GM21723 (cell line): ENCODE results near the gene ARHGAP8.
"Not testable (repeated sequence)": the region's sequence is repeated elsewhere in the genome, so short reads cannot be mapped to it uniquely, and the experiment has no call there.

Experiments used
- ATAC-seq: cut with Tn5 transposase; IDR thresholded peaks from one replicate; pipeline ENCODE4 v1.9.1; 2021; ENCODE audit warnings: mild to moderate bottlenecking, moderate library complexity; ENCODE audit not compliant: unreplicated experiment

Gene ARHGAP8

DNA sequence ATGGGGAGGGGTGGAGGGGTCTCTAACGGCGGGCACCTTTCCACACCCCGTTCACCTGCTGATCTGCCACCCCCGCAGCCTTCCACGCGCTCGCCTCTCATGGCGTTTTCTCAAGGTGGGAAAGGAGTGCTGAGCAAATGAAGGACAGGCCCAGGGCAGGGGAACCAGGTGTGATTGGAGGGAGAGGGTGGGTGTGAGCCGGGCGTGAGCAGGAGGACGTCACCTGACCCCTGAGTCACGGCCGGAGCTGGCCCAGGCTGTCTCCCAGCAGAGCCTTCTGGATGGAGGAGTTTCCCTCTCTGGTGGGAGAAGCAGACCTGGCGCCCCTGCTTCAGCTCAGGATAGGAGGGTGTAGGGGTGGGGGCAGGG lies 14.0 kb upstream of the ARHGAP8 start:
- ATAC-seq, result no peak

DNA sequence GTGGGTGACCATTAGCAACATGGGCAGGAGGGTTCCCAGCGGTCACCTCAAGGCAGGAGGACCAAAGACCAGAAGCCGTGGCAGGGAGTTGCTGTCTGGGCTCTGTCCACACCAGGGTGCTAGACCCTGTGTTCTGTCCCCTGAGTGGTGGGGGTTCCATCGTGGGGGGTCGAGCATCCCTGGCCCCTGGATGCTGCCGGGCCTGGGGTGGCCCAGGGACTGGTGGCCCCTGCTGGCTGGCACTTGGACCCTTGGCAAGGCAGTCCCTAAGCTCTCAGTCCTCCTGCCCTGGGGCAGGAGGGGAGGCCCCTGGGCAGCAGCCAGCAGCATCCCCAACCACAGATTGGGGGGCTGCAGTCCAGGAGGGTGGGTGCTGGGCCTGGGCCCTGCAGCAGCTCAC lies 13.4 kb upstream of the ARHGAP8 start:
- no peak for ATAC-seq

DNA sequence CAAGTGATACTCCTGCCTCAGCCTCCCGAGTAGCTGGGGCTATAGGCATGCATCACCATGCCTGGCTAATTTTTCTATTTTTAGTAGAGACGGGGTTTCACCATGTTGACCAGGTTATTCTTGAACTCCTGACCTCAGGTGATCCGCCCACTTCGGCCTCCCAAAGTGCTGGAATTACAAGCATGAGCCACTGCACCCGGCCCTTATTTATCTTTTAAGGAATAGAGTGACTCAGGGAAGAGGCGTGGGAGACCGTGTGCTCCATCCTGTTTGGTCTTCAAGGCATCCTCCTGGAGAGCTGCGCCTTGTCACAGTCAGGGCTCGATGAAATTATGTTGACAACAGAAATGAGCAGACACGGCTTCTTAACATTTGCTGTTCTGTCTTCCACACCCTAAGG lies 12.7 kb upstream of the ARHGAP8 start:
- ATAC-seq, result not testable (repeated sequence)

DNA sequence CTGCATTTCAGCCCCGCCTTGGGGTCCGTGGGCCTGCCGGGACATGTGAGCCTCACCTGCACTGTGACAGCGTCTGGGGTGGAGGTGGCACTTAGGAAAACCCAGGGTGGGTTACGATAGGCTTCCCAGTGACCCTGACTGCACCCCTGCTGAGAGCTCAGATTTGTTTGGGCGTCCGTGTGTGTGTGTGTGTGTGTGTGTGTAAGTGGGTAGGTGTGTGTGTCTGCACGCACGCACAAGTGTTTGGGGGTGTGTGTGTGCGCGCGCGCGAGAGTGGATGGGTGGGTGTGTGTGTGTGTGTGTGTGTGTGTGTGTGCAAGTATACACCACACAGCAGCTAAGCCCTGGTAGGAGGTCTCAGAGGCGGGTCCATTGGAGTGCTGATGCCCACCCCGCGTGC lies 12.1 kb upstream of the ARHGAP8 start:
- no peak for ATAC-seq

DNA sequence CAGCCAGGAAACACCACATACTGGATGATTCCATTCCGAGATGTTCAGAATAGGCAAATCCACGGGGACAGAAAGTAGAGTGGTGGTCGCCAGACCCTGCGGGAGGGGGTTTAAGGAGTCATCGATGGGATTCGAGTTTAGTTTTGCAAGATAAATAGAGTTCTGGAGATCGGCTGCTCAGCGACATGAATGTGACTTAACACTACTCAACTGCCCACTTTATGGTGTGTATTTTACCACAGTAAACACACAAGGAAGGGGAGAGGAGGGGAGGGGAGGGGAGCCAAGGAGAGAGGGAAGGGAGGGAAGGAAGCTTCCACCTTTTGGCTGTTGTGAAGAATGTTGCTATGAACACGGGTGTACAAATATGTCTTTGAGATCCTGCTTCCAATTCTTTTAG lies 10.4 kb upstream of the ARHGAP8 start:
- no peak for ATAC-seq

DNA sequence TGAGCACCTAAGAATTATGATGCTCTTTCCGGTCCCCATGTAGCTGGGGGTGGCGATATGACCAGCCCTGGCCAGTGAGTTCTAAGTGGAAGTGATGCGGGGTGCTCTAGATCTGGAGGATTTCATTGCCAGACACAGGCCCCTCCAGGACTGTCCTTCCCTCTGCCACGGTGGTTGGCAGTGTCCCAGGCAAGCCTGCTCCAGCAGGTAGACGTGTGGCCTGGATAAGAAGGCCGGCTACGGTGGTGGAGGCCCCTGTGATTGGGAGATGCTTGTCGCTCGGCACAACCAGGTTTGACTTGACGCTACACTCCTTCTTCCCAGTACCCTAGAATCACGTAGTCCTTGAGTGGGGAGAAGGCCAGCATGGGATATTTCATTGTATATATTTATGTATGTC lies 9.1 kb upstream of the ARHGAP8 start:
- no peak for ATAC-seq

DNA sequence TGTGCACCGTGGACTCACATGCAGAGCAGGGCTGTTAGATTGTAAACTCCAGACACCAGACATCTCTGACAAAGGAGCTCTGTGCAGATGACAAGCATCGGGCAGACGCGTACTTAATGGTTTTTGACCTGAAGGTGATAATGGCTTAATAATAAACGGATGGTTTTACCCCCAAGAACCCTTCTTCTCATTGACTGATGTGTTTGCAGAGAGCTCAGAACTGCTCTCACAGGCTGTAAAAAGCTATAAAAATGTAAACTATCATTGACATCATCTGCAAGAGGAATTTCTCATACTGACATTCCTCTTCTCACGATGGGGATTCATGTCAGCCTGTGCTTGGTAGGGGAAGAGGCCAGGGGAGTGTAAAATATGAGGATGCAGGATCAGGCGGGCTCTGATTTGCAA lies 8.6 kb upstream of the ARHGAP8 start:
- ATAC-seq, result no peak

DNA sequence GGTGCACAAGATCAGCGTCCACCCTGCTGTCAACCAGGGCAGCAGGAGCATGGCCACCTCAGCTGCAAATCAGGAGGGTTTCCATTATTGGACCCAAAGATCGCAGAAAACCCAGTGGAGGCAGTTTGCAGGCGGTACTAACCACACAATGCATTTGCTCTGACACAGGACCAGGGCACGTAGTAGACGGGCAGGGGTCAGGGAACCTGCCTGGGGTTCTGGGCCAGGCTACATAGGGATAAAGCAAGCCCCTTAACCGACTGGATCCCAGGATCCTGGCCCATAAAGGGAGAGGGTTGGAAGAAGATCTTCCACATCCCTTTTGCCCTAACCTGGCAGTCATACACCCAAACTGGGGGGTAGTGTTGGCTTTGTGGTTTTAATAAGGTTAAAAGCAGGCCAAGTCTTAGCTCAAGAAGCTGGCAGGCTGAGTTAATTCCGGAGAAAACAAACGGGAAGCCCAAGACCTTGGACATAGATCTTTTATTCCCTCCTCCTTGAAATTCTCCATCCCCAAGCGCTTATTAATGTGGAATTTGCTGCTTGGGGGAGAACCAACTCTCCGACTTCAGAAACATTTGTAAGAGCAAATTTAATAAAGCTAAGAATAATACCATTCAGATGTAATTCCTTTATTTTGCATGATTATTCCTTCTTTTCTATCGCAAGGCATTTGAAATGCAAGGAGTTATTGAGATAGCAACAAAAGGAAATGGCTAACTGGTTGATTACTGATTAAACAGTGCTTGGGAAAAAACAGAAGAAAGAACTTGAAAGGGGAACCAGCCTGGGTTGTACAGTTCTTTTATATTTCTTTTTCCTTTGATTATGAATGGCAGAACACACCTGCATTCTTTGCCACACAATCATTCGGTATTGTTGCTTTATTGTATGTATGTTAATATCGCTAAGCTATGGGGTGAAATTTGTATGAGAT lies 6.3 kb upstream of the ARHGAP8 start:
- no peak for ATAC-seq

DNA sequence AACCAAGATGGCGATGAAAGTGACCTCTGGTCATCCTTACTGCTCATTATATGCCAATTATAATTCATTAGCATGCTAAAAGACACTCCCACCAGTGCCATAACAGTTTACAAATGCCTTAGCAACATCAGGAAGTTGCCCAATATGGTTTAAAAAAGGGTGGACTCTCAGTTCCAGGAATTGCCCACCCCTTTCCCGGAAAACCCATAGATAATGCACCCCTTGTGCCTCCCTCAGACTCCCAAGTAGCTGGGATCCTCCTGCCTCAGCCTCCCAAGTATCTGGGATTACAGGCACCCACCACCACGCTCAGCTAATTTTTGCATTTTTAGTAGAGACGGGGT lies 4.6 kb upstream of the ARHGAP8 start:
- not testable (repeated sequence) for ATAC-seq

DNA sequence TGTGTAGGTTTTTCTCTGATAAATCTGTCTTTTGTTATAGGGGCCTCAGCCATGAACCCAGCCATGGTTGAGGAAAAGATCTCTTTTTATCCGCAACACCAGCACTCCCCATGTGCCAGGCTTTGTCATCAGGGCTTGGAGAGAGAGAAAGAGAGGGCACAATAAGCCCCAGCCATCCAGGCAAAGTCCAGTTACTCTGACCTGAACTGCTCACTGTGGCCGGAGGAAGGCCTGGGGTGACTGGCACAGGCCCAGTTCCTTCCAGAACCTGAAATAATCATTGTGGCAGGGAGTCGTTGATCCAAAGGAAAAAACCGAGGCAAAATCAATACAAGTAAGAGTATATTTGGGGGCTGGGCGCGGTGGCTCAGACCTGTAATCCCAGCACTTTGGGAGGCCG lies 3.9 kb upstream of the ARHGAP8 start:
- no peak for ATAC-seq

DNA sequence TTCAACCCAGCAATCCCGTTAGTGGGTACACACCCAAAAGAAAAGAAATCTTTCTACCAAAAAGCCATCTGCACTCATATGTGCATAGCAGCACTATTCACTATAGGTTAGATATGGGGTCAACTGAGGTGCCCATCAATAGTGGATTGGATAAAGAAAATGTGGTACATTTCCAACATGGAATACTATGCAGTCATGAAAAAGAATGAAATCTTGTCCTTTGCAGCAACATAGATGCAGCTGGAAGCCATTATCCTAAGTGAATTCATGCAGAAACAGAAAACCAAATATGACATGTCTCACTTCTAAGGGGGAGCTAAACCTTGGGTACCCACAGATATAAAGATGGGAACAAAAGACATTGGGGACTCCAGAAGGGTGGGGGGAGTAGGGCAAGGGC lies 1.9 kb upstream of the ARHGAP8 start:
- no peak for ATAC-seq

DNA sequence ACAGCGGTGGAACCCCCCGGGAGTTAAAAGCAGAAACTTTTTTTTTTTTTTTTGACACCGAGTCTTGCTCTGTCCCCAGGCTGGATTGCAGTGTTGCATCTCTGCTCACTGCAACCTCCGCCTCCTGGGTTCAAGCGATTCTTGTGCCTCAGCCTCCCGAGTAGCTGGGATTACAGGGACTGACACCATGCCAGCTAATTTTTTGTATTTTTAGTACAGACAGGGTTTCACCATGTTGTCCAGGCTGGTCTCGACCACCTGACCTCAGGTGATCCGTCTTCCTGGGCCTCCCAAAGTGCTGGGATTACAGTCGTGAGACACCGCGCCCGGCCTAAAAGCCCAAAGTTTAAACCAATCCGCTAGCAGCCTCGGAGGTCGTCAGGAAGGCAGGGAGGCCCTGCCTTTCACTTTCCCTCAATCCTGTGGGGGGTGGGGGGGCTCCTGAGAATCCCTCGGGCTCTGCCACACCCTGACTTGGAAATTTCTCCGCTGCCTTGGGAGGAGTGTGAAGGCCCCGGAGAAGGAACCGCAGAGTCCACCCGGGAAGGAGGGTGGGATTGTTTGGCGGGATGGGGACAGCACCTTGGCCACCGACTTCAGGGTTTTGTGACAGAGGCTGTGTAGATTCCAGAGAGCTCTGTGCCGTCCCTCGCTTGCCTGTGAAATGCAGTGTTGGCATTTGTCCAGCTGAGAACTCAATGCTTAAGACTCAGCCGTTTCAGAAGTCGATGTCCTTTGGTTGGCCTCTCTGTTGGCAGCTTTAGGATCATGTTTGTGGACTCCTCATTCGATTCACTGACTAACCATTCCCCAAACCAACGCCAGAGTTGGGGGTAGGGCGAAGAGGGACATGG lies 1.0 kb downstream of the ARHGAP8 start:
- no peak for ATAC-seq

DNA sequence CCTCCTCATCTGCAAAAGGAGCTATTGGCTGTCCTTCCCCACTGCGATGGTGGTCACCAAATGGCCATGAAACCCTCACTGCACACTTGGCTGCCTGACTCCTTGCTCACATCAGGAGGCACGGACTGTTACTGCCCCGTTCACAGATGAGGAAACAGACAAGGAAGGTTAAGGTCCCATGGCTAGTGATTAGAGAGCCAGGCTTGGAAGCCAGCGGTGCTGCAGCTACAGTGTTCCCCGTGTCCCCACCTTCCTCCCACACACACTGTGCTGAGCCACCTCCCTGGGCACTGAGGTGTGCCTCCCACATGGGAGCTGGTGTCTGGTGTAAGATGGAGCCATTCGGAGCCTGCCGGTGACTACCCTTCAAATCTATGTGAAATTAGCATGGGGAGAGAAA lies 2.6 kb downstream of the ARHGAP8 start:
- ATAC-seq, result no peak

DNA sequence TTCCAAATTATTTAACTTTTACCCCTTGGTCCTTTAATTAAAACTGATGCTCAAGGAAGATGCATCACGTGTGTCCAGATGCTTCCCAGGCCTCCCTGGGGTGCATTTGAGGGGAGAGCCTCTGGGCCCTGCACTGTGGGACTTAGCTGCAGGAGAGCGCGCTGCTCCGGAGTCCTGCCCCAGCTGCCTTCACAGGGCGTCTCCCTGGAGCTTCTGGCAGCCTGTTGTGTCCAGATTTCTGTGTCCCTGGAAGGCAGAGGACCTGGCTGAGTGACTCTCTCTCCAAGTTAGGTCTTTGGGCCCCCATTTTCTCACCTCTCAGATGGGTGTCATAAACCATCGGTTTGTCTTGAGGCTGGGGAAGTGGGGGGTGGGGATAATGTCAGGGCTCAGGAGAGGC lies 3.0 kb downstream of the ARHGAP8 start:
- ATAC-seq, result no peak

DNA sequence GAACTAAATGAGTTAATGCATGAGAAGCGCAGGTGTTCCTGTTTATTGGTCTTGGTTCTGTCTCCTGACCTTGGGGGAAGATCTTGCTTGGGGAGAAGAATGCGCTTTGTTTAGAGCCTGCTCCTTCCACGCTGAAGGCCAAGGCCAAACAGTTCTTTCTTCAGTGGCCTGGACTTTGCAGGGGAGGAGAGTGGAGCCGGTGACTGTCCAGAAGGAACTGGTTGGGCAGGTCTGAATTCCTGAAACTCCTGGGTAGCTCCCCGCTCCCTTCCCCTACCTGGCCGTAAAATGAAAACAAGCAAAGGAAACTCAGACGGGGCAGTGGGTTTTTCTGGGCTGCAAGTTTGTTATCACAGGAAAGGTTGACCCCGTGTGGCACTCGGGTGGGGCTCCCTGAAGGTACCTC lies 3.6 kb downstream of the ARHGAP8 start:
- ATAC-seq, result no peak

DNA sequence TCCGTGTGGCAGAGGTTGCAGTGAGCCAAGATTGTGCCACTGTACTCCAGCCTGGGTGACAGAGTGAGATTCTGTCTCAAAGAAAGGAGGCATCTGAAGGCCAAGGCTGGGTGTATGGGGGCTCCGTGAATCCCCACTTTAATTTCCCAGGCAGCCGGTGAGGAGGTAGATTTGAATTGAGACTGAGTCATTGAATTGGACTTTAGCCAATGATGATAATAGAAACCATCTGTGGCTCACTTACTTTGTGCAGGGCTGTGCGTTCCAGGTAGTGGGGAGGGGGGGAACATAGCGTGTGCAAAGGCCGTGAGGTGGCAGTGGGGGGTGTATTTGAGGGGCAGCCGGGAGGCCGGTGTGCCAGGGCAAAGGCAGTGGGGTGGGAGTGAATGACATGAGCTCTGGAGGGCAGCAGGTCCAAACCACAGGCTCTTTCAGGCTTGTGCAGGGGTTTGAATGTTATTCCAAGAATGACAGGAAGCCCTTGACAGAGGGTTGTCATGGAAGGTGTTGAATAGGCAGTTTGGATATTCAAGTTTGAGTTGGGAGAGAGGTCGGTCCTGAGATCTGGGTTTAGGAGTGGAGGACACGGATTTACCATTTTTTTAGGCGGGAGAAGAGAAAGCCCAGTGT lies 6.1 kb downstream of the ARHGAP8 start:
- no peak for ATAC-seq

DNA sequence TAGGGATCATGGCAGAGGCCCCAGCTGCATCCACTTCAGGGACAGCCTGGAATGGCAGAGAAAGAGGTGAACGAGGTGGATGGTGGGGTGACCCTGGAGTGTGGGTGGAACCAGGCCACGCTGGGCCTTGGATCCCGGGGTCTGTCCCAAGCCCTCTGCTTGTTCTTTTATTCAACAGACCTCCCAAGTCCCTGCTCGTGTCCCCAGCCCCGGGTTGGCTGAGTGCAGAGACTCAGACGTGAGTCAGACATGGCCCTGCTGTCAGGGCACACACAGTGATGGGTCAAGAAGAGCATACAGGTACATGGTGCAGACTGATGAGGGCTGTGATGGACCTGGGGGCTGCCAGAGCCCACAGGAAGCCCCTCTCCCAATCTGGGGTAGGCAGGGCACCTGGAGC lies 6.6 kb downstream of the ARHGAP8 start:
- ATAC-seq, result no peak

DNA sequence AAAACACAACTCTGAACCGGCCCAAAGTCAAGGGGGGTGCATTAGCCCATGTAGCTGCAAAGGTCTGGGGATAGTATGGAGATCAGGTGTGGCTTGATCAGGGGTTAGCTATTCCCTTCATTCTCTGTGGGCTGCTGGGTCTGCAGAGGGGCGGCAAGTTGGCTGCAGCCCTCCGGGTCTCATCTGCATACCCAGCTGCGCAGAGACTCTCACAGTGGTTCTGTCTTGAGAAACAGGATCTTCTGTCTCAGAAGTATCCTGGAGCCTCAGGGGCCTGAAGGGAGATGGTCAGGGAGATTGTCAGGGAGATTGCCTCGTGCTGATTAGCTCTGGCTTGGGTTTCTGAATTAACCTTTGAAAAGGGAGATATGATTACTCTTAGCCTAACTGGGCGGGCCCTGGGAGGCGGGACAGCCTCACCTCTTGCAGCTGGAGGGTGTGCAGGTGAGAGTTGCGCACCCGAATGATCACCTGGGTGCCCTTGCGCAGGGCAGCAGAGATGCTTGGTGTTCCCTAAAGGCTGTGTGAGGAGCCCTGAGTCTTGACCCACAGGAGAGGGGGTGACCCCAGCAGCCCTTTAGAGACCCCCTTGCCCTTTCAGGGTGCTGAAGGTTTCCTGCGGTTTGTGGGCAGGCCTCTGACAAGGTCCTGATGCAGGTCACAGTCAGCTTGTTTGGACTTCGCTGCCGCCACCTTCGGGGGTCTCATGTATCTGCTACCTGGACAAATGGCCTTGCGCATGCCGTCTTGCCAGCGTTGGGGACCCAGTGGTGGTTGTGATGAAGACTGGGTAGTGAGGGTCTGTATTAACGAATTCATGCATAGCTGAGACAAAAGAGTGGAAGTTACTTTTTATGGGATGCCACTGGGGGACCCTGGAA lies 7.3 kb downstream of the ARHGAP8 start:
- no peak for ATAC-seq

DNA sequence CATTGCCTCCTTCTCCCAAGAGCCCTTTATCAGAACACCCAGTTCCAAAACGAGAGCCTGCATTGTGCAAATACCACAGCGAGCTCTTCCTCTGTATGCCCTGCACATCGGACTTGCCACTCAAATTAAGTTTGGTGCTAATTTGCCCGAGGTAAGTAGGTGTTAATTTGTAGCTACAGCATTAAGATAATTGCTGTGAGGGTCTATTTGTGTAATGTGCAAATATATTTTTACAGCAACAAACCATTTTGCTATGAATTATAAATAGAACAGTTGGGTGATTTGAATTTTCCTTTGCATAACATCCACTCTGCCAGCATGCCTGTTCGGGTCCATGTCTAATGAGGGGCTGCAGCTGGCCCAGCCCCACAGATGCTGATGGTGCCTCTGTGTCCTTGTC lies 8.1 kb downstream of the ARHGAP8 start:
- no peak for ATAC-seq

DNA sequence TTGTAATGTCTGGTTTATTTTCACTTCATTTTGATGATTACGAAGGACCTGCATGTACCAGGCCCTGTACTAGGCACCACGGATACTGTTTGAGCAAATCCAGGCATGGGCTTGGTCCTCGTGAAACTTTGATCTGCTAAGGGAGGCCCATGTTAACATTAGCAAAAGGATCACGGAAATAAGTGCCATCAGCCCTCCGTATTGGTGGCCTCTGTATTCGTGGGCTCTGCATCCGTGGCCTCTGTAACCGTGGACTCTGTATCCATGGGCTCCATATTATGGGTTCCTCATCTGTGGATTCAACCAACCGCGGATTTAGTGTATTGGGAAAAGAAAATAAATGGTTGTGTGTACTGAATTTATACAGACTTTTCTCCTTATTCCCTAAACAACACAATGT lies 8.7 kb downstream of the ARHGAP8 start:
- no peak for ATAC-seq

DNA sequence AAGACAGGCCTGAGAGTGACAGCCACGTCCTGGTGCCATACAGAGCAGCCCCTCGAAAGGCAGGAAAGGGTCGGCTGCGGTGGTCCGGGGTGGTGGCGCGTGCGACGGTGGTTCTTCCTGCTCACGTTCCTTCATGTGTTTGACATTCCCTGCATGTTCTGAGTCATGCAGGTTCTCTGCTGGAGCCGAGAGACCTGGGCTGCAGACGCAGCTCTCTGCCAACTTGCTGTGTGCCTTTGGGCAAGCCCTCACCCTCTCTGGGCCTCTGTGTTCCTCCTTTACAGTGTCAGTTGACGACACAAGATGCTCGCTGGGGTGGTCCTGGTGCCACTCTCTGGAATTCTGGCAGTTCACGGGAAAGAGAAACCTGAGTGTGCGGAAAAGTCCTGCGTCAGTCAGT lies 12.0 kb downstream of the ARHGAP8 start:
- no peak for ATAC-seq
